Measurements from ENCODE around the gene CCDC18.
"Not testable (repeated sequence)": the region's sequence is repeated elsewhere in the genome, so short reads cannot be mapped to it uniquely, and the experiment has no call there.

The CCDC18 gene

GRCh38 chr1:93164816-93165215 is 15.7 kb upstream of the CCDC18 start:
- Histone ChIP-seq H2AK5ac (ENCODE audit: low read depth, low read length) (no peak overlapping the region), H3K9ac (ENCODE audit: low read depth, low read length, poor library complexity) (no peak overlapping the region), H2BK15ac (ENCODE audit: low read length) (no peak overlapping the region), H3K4me2 (ENCODE audit: insufficient read depth, low read length, poor library complexity, severe bottlenecking) (no peak overlapping the region), H4K91ac (ENCODE audit: low read depth, low read length, poor library complexity) (no peak overlapping the region), H3K36me3 (replicated peaks in 1 of 2; ENCODE audit: control insufficient read depth in 2 of 2, insufficient read depth in 2 of 2, low read length in 2 of 2) (peaks cover 0 to 6% of the 10 kb centered on the region in 2 donors), H3K4me1 (ENCODE audit: control insufficient read depth in 2 of 2, insufficient read depth in 1 of 2, low read depth in 1 of 2, low read length in 2 of 2) (no peaks in the 10 kb centered on the region), H2BK5ac (ENCODE audit: low read length) (no peak overlapping the region), H4K8ac (ENCODE audit: low read depth, low read length) (no peak overlapping the region), H3K4me3 (ENCODE audit: low read length in 2 of 2) (no peak overlapping the region), H3K14ac (ENCODE audit: low read length) (no peak overlapping the region), H3K9me3 (replicated peaks in 1 of 2; ENCODE audit: control insufficient read depth in 2 of 2, insufficient read depth in 1 of 2, low read depth in 1 of 2, low read length in 2 of 2) (no peaks in the 10 kb centered on the region), H3K4ac (ENCODE audit: low read length) (no peak overlapping the region), H3K27me3 (ENCODE audit: control insufficient read depth in 3 of 3, insufficient read depth in 3 of 3, low read depth in 1 of 3, low read length in 3 of 3) (no peaks in the 10 kb centered on the region), H2BK120ac (ENCODE audit: low read depth, low read length) (no peak overlapping the region), H3K79me1 (ENCODE audit: low read depth, low read length) (peaks cover 2% of the 10 kb centered on the region), H3K23ac (ENCODE audit: low read depth, low read length, poor library complexity) (no peak overlapping the region), H3K27ac (replicated peaks; ENCODE audit: low read length) (no peak overlapping the region), H2AFZ (ENCODE audit: low read length) (no peak overlapping the region), H3K18ac (ENCODE audit: low read length) (no peak overlapping the region), H2BK12ac (ENCODE audit: low read length) (no peak overlapping the region)
- no CpG with 5 or more reads among the region's 2 CpGs for WGBS, 2 donors (ENCODE audit: extremely low coverage in 2 of 2, insufficient read length in 2 of 2, insufficient replicate concordance in 1 of 2)
- no peak for DNase-seq (ENCODE audit: low spot score)

GRCh38 chr1:93165895-93166294 is 14.6 kb upstream of the CCDC18 start:
- not testable (repeated sequence) for H3K4ac ChIP-seq (ENCODE audit: low read length); H3K27me3 ChIP-seq (ENCODE audit: control insufficient read depth in 3 of 3, insufficient read depth in 3 of 3, low read depth in 1 of 3, low read length in 3 of 3); H3K4me3 ChIP-seq (ENCODE audit: low read length in 2 of 2); H2AFZ ChIP-seq (ENCODE audit: low read length); H2AK5ac ChIP-seq (ENCODE audit: low read depth, low read length); H3K4me1 ChIP-seq (ENCODE audit: control insufficient read depth in 2 of 2, insufficient read depth in 1 of 2, low read depth in 1 of 2, low read length in 2 of 2); DNase-seq (ENCODE audit: low spot score); H2BK120ac ChIP-seq (ENCODE audit: low read depth, low read length); H3K18ac ChIP-seq (ENCODE audit: low read length); H3K36me3 ChIP-seq (replicated peaks in 1 of 2; ENCODE audit: control insufficient read depth in 2 of 2, insufficient read depth in 2 of 2, low read length in 2 of 2); H3K9ac ChIP-seq (ENCODE audit: low read depth, low read length, poor library complexity); H3K79me1 ChIP-seq (ENCODE audit: low read depth, low read length); H4K8ac ChIP-seq (ENCODE audit: low read depth, low read length); H4K91ac ChIP-seq (ENCODE audit: low read depth, low read length, poor library complexity); H2BK15ac ChIP-seq (ENCODE audit: low read length); H2BK12ac ChIP-seq (ENCODE audit: low read length); H3K9me3 ChIP-seq (replicated peaks in 1 of 2; ENCODE audit: control insufficient read depth in 2 of 2, insufficient read depth in 1 of 2, low read depth in 1 of 2, low read length in 2 of 2); H3K14ac ChIP-seq (ENCODE audit: low read length); H3K4me2 ChIP-seq (ENCODE audit: insufficient read depth, low read length, poor library complexity, severe bottlenecking); H3K27ac ChIP-seq (replicated peaks; ENCODE audit: low read length); H2BK5ac ChIP-seq (ENCODE audit: low read length); H3K23ac ChIP-seq (ENCODE audit: low read depth, low read length, poor library complexity)
- no CpG with 5 or more reads among the region's 1 CpG for WGBS, 2 donors (ENCODE audit: extremely low coverage in 2 of 2, insufficient read length in 2 of 2, insufficient replicate concordance in 1 of 2)

GRCh38 chr1:93167006-93167405 is 13.5 kb upstream of the CCDC18 start:
- no peak overlapping the region for H2AFZ ChIP-seq (ENCODE audit: low read length)
- no peaks in the 10 kb centered on the region for H3K36me3 ChIP-seq (replicated peaks in 1 of 2; ENCODE audit: control insufficient read depth in 2 of 2, insufficient read depth in 2 of 2, low read length in 2 of 2)
- no peak overlapping the region for H3K27ac ChIP-seq (replicated peaks; ENCODE audit: low read length)
- H3K4me2 ChIP-seq (ENCODE audit: insufficient read depth, low read length, poor library complexity, severe bottlenecking): no peak overlapping the region
- H3K4me1 ChIP-seq (ENCODE audit: control insufficient read depth in 2 of 2, insufficient read depth in 1 of 2, low read depth in 1 of 2, low read length in 2 of 2): no peaks in the 10 kb centered on the region
- H3K14ac ChIP-seq (ENCODE audit: low read length): no peak overlapping the region
- H2BK5ac ChIP-seq (ENCODE audit: low read length): no peak overlapping the region
- no peak overlapping the region for H4K8ac ChIP-seq (ENCODE audit: low read depth, low read length)
- no peaks in the 10 kb centered on the region for H3K9me3 ChIP-seq (replicated peaks in 1 of 2; ENCODE audit: control insufficient read depth in 2 of 2, insufficient read depth in 1 of 2, low read depth in 1 of 2, low read length in 2 of 2)
- no peak overlapping the region for H2BK12ac ChIP-seq (ENCODE audit: low read length)
- H3K4ac ChIP-seq (ENCODE audit: low read length): no peak overlapping the region
- H3K9ac ChIP-seq (ENCODE audit: low read depth, low read length, poor library complexity): no peak overlapping the region
- H3K23ac ChIP-seq (ENCODE audit: low read depth, low read length, poor library complexity): no peak overlapping the region
- H3K79me1 ChIP-seq (ENCODE audit: low read depth, low read length): peaks cover 5% of the 10 kb centered on the region
- H2AK5ac ChIP-seq (ENCODE audit: low read depth, low read length): no peak overlapping the region
- no peak overlapping the region for H4K91ac ChIP-seq (ENCODE audit: low read depth, low read length, poor library complexity)
- no peak overlapping the region for H2BK15ac ChIP-seq (ENCODE audit: low read length)
- H3K27me3 ChIP-seq (ENCODE audit: control insufficient read depth in 3 of 3, insufficient read depth in 3 of 3, low read depth in 1 of 3, low read length in 3 of 3): no peaks in the 10 kb centered on the region
- H3K4me3 ChIP-seq (ENCODE audit: low read length in 2 of 2): no peak overlapping the region
- no peak for DNase-seq (ENCODE audit: low spot score)
- no peak overlapping the region for H2BK120ac ChIP-seq (ENCODE audit: low read depth, low read length)
- H3K18ac ChIP-seq (ENCODE audit: low read length): no peak overlapping the region

GRCh38 chr1:93170141-93170678 is 10.3 kb upstream of the CCDC18 start:
- H3K4me3 ChIP-seq (ENCODE audit: low read length in 2 of 2); H2AK5ac ChIP-seq (ENCODE audit: low read depth, low read length); H3K18ac ChIP-seq (ENCODE audit: low read length); H2AFZ ChIP-seq (ENCODE audit: low read length); H3K79me1 ChIP-seq (ENCODE audit: low read depth, low read length); H2BK120ac ChIP-seq (ENCODE audit: low read depth, low read length); H2BK12ac ChIP-seq (ENCODE audit: low read length); H3K4me2 ChIP-seq (ENCODE audit: insufficient read depth, low read length, poor library complexity, severe bottlenecking); H3K9me3 ChIP-seq (replicated peaks in 1 of 2; ENCODE audit: control insufficient read depth in 2 of 2, insufficient read depth in 1 of 2, low read depth in 1 of 2, low read length in 2 of 2); DNase-seq (ENCODE audit: low spot score); H2BK15ac ChIP-seq (ENCODE audit: low read length); H3K27me3 ChIP-seq (ENCODE audit: control insufficient read depth in 3 of 3, insufficient read depth in 3 of 3, low read depth in 1 of 3, low read length in 3 of 3); H4K91ac ChIP-seq (ENCODE audit: low read depth, low read length, poor library complexity); H4K8ac ChIP-seq (ENCODE audit: low read depth, low read length); H3K9ac ChIP-seq (ENCODE audit: low read depth, low read length, poor library complexity); H3K4me1 ChIP-seq (ENCODE audit: control insufficient read depth in 2 of 2, insufficient read depth in 1 of 2, low read depth in 1 of 2, low read length in 2 of 2); H3K4ac ChIP-seq (ENCODE audit: low read length); H2BK5ac ChIP-seq (ENCODE audit: low read length); H3K27ac ChIP-seq (replicated peaks; ENCODE audit: low read length); H3K14ac ChIP-seq (ENCODE audit: low read length): not testable (repeated sequence)
- peaks cover 0 to 12% of the 10 kb centered on the region in 2 donors for H3K36me3 ChIP-seq (replicated peaks in 1 of 2; ENCODE audit: control insufficient read depth in 2 of 2, insufficient read depth in 2 of 2, low read length in 2 of 2)
- WGBS, 2 donors (ENCODE audit: extremely low coverage in 2 of 2, insufficient read length in 2 of 2, insufficient replicate concordance in 1 of 2): no CpG with 5 or more reads among the region's 36 CpGs
- H3K23ac ChIP-seq (ENCODE audit: low read depth, low read length, poor library complexity): peak overlapping the region; percentile 43
